GM10266 (cell line): ENCODE data around the gene SSRP1.

Experiments
- DNase-seq: peaks from one replicate; pipeline ENCODE4 v3.0.0; 2012; ENCODE audit errors: extremely low spot score
- CTCF ChIP-seq: IDR thresholded peaks from 2 replicates; pipeline ENCODE4 v1.5.1; 2012; ENCODE audit warnings: mild to moderate bottlenecking, low read depth; ENCODE audit not compliant: control insufficient read depth, insufficient read depth; ENCODE audit errors: missing control alignments

SSRP1 gene

GRCh38 chr11:57324886-57325734 is 10.6 kb downstream of the SSRP1 start, which contains the start of gene TNKS1BP1:
Gene TNKS1BP1 (minus strand): TSS chr11:57324952. CDS start chr11:57321885, 3,067 bp downstream.
- TF ChIP-seq CTCF, result no peak
- DNase-seq, result peak; percentile 96

DNA sequence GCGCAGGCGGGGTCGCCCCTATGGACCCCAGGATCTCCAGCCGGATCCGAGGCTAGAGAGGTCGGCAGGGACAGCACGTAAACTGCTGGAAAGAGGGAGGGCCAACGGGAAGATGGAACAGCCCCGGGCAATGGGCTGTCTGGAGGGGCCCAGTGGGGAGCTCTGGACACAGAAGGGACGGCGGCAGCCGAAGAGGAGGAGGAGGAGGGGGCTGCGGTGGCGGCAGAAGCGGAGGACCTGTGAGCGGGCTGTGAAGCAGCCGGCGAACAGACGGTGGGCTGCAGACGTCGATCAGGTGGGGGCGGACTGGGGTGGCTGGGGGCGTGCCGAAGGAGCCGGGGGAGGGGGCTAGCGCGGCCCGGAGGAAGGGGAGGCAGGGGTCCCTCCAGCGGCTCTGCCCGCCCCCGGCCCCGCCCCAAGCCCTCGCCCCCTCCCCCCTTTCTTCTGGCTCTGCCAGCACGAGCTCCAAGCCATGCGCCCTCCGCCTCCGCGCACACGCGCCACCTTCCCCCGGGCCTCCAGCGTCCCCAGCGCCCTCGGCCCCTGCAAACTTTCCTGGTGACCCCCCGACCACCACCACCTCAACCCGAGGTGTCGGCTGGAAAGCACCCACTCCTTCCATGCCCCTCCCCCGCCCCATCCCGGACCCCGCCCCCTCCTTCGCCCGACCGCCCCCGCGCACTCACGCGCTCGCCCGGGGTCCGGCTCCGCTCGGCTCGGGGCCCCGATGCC is 11.4 kb downstream of the SSRP1 start:
- TF ChIP-seq CTCF, result no peak
- DNase-seq, result peak; percentile 70

DNA sequence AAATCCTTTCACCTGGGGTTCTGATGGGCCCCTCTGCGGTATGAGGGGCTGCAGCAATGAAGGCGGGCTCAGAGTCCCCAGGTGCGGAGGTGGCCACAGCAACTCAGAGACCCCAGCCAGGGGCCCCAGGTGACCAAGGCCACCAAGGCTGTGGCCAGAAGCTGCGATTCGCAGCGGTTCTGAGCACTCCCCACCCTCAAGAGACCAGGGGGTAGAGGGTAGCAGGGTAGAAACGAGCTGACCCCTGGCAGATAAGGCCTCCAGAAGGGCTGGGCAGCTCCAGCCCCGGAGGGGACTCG is 11.9 kb downstream of the SSRP1 start:
- TF ChIP-seq CTCF, result no peak
- DNase-seq, result no peak

DNA sequence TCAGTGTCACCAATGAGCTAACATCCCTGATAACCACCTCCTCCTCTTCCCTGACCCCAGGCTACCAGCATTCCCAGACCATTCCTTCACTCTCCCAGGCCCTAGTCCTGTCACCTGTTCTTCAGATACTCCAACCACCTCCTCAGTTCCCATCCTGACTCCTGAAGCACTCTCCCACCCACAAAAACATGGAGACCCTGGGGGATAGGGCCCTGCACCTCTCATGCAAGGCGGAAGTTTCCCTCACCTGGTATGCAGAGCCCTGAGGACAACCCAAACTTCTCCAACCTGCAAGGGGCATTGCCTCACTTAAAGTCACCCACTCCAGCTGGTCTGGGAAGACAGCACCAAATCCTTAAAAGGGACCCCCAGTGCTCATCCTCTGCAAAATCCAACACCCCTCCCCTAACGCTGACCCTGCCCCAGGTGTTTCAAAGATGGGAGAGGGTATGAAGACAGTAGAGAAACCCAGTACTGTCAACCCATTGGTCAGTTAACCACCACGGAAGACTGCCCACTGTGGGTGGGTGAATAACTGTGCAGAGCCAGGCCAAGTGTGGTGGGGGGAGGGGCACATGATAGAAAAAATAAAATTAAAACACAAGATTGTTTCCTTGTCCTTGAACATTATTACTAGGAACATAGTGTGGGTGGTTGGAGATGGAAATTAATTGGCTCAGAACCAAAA is 12.4 kb downstream of the SSRP1 start:
- TF ChIP-seq CTCF, result no peak
- no peak for DNase-seq

- no peak for DNase-seq
- TF ChIP-seq CTCF, result no peak
Measured at GRCh38 chr11:57322256-57323166, 13.2 kb downstream of the SSRP1 start.

DNA sequence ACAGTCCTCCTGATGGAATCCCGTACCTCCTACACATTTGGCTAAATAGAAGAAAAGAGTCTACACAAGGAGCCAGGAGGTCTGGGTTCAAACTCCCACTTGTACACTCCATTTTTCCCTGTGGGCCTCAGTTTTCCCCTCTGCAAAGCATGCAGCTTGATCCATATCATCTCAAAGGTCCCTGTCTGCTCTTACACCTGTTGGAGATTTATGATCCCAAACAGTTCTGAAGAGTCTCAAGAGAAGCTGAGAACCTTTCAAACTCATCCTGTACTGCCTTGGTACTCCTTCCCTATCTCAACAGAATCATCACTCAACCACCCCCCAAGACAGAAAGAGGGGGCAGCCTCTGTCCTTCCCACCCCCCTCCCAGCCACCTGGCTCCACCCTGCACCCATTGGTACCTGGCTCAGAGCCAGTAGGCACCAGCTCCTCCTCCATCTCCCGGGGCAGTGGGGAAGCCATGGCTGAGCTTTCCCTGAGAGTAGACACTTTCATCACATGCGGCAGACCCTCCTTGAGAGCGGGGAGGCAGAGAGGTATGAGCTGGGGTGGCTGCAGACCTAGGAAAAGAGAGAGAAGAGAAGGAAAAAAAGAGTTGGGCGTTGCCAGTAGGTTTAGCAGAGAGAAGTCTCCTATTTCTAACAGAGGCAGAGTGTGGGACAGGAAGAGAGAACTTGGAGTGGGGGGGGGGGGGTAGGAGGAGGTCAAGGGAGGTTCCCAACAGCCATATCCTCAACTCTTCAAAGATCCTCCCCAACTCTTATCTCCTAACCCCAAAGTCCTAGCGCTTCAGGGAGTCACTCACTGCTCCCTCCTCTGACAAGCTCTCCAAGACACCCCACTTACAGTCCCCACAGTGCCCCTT is 14.1 kb downstream of the SSRP1 start:
- no peak for TF ChIP-seq CTCF
- DNase-seq, result no peak
